K562 (cell line): ENCODE data around the gene DEK. TPM values are rescaled to one million over a fixed set of nuclear protein-coding genes. Genes with fewer than 3 reads are reported as not detected.
A peak's percentile ranks its signal among the peaks of the same experiment; 100 is the strongest.

Source experiments
- CC2D1A ChIP-seq: fragments of 450-650 bp; IDR thresholded peaks from 2 replicates; pipeline ENCODE4 v1.6.1; 2017; ENCODE audit warnings: mild to moderate bottlenecking
- CREM ChIP-seq: IDR thresholded peaks from 2 replicates; pipeline ENCODE4 v1.6.1; 2014; ENCODE audit warnings: antibody characterized with exemption, low read depth
- KDM5B ChIP-seq: fragments of 200-600 bp; sonication (generic); IDR thresholded peaks from 2 replicates; pipeline ENCODE4 v1.6.1; 2012; ENCODE audit warnings: low read depth, mild to moderate bottlenecking, moderate library complexity, low read length, control low read depth, inconsistent platforms; ENCODE audit not compliant: insufficient replicate concordance
- MAFF ChIP-seq: IDR thresholded peaks from 2 replicates; pipeline ENCODE4 v1.6.1; 2012; ENCODE audit warnings: low read length, improper control_type of control experiment
- MAFG ChIP-seq: fragments of 450-650 bp; conservative IDR thresholded peaks from 2 replicates; pipeline ENCODE4 v1.6.1; 2016; ENCODE audit warnings: missing genetic modification characterization, missing compliant biosample characterization
- MECOM ChIP-seq: fragments of 250-450 bp; sonication (Bioruptor Pico); IDR thresholded peaks from 2 replicates; pipeline ENCODE4 v1.8.0; 2022; ENCODE audit warnings: inconsistent platforms
- MTA1 ChIP-seq: fragments of 450-650 bp; IDR thresholded peaks from 2 replicates; pipeline ENCODE4 v1.6.1; 2017; ENCODE audit warnings: borderline replicate concordance
- NFYB ChIP-seq: IDR thresholded peaks from 2 replicates; pipeline ENCODE4 v1.6.1; 2011; ENCODE audit warnings: mild to moderate bottlenecking, moderate library complexity; ENCODE audit not compliant: insufficient read length; ENCODE audit errors: extremely low read depth
- RAD21 ChIP-seq, 2 experiments: fragments of 250-450 bp in 1 of 2; fragments of 450-650 bp in 1 of 2; sonication (Bioruptor Pico) in 1 of 2; formaldehyde crosslinking in 1 of 2; IDR thresholded peaks in 1 of 2; conservative IDR thresholded peaks in 1 of 2; 2 replicates each; pipeline versions ENCODE4 v1.4.0 to v1.8.0; 2020 to 2022; ENCODE audit warnings: mild to moderate bottlenecking in 2 of 2, moderate library complexity in 1 of 2
- RBFOX2 ChIP-seq: fragments of 200-400 bp; formaldehyde crosslinking; IDR thresholded peaks from 2 replicates; pipeline ENCODE4 v1.6.1; 2017; ENCODE audit warnings: low read depth, mild to moderate bottlenecking, low read length, moderate library complexity
- SMARCA4 ChIP-seq: fragments of 450-650 bp; IDR thresholded peaks from 2 replicates; pipeline ENCODE4 v1.6.1; 2016
- SOX6 ChIP-seq: fragments of 450-650 bp; IDR thresholded peaks from 2 replicates; pipeline ENCODE4 v1.6.1; 2014; ENCODE audit warnings: mild to moderate bottlenecking
- TFAM ChIP-seq: fragments of 250-450 bp; sonication (Bioruptor Pico); conservative IDR thresholded peaks from 2 replicates; pipeline ENCODE4 v1.5.0; 2021; ENCODE audit warnings: mild to moderate bottlenecking, moderate library complexity
- ZNF212 ChIP-seq: fragments of 450-650 bp; formaldehyde crosslinking; IDR thresholded peaks from 2 replicates; pipeline ENCODE4 v1.4.0; 2020; ENCODE audit warnings: mild to moderate bottlenecking
- ZNF263 ChIP-seq: sonication (generic); formaldehyde crosslinking; IDR thresholded peaks from 2 replicates; pipeline ENCODE4 v1.8.0; 2022; ENCODE audit warnings: mild to moderate bottlenecking, missing genetic modification reagents, borderline replicate concordance
- ZNF644 ChIP-seq: fragments of 200-800 bp; sonication (Bioruptor generic); IDR thresholded peaks from 2 replicates; pipeline ENCODE4 v1.6.1; 2016; ENCODE audit warnings: low read depth, missing genetic modification characterization, missing compliant biosample characterization
- polyA plus RNA-seq, 8 experiments: library from polyadenylated mRNA; depleted of rRNA in 4 of 8; stranded (reverse) in 5 of 8; unstranded in 3 of 8; fragments of >200 nt; fragmentation: Nextera tagmentation in 2 of 8; fragmentation: Illumina TruSeq in 1 of 8; extraction: Ambion mirVana in 2 of 8; extraction: Trizol in 1 of 8; gene quantifications; 2 replicates each; pipeline versions ENCODE4 v1.2.1 to v1.2.3, GENCODE V29; 2011 to 2014; ENCODE audit warnings: inconsistent platforms in 1 of 8, missing spikeins in 1 of 8
- total RNA-seq, 7 experiments: library from RNA; depleted of rRNA in 6 of 7; stranded (reverse); fragments of >200 nt in 6 of 7; fragmentation: Illumina TruSeq in 2 of 7; extraction: Trizol in 2 of 7; gene quantifications; 2 replicates each; pipeline versions ENCODE4 v1.2.1 to v1.2.3, GENCODE V29; 2011 to 2021; ENCODE audit warnings: low replicate concordance in 1 of 7
- TF ChIP-seq, protein P1 (sequence below): fragments of 450-650 bp; IDR thresholded peaks from 2 replicates; pipeline ENCODE4 v1.6.1; 2014; ENCODE audit warnings: low read depth, mild to moderate bottlenecking, moderate library complexity, borderline replicate concordance
- TF ChIP-seq, protein P2 (sequence below): fragments of 450-650 bp; IDR thresholded peaks from 2 replicates; pipeline ENCODE4 v1.6.1; 2016; ENCODE audit warnings: borderline replicate concordance
- TF ChIP-seq, protein P3 (sequence below), 3 experiments: IDR thresholded peaks in 2 of 3; conservative IDR thresholded peaks in 1 of 3; 2 replicates each; pipeline ENCODE4 v1.5.1; 2011 to 2012; ENCODE audit warnings: low read length in 3 of 3, mild to moderate bottlenecking in 3 of 3, control low read depth in 2 of 3, improper control_type of control experiment in 1 of 3, inconsistent platforms in 1 of 3, low read depth in 1 of 3, mixed read lengths in 1 of 3, moderate library complexity in 1 of 3; ENCODE audit not compliant: insufficient read depth in 2 of 3

Gene DEK
- total and polyA plus RNA-seq, 9 of the 15 experiments (the other 6 are each of a cell fraction or from before 2014, with no cell fraction given): 82.3 to 338 (median 184) TPM

DNA sequence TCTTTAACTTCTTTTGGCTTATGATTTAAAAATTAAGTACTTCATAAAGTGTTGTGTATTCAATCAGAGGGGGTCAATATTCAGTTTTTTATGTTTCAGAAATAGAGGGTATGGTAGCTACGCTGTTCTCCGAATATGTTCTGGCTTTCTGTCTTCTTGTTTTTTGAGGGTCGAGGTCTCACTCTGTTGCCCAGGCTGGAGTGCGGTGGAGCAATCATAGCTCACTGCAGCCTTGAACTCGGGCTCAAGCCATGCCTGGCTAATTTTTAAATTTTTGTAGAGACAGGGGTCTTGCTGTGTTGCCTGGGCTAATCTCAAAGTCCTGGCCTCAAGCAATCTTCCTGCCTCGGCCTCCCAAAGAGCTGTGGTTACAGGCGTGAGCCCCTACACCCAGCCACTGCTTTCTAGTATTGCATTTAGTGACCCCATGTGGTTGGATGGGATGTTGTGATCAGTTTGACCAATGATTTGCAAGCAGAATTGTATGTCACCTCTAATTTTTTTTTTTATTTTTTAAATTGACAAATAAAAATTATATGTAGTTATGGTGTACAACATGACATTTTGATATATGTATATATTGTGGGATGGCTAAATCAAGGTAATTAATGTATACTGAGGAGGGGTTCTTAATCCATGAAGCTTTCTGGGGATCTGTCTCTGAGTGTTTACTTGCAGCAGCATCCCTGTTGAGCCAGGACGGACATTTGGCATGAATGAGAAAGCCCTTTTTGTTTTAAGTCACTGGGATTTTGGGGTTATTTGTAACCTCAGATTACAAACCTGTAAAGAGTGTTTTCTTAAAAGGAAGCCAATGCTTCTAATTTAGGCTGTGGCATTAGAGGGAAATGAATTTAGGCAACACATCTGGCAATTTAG is 38.5 kb upstream of the DEK start (continued):
- TF ChIP-seq, protein P1, sequence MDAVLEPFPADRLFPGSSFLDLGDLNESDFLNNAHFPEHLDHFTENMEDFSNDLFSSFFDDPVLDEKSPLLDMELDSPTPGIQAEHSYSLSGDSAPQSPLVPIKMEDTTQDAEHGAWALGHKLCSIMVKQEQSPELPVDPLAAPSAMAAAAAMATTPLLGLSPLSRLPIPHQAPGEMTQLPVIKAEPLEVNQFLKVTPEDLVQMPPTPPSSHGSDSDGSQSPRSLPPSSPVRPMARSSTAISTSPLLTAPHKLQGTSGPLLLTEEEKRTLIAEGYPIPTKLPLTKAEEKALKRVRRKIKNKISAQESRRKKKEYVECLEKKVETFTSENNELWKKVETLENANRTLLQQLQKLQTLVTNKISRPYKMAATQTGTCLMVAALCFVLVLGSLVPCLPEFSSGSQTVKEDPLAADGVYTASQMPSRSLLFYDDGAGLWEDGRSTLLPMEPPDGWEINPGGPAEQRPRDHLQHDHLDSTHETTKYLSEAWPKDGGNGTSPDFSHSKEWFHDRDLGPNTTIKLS: no peak
- no peak for TF ChIP-seq CC2D1A
- no peak for TF ChIP-seq MECOM (CRISPR knock-in tag)
- TF ChIP-seq ZNF263: no peak
- no peak for TF ChIP-seq MTA1
- TF ChIP-seq ZNF644 (tag): no peak
- TF ChIP-seq TFAM (CRISPR knock-in tag): no peak
- no peak for TF ChIP-seq RBFOX2
- TF ChIP-seq, protein P2, sequence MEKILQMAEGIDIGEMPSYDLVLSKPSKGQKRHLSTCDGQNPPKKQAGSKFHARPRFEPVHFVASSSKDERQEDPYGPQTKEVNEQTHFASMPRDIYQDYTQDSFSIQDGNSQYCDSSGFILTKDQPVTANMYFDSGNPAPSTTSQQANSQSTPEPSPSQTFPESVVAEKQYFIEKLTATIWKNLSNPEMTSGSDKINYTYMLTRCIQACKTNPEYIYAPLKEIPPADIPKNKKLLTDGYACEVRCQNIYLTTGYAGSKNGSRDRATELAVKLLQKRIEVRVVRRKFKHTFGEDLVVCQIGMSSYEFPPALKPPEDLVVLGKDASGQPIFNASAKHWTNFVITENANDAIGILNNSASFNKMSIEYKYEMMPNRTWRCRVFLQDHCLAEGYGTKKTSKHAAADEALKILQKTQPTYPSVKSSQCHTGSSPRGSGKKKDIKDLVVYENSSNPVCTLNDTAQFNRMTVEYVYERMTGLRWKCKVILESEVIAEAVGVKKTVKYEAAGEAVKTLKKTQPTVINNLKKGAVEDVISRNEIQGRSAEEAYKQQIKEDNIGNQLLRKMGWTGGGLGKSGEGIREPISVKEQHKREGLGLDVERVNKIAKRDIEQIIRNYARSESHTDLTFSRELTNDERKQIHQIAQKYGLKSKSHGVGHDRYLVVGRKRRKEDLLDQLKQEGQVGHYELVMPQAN: no peak
- TF ChIP-seq, protein P3, sequence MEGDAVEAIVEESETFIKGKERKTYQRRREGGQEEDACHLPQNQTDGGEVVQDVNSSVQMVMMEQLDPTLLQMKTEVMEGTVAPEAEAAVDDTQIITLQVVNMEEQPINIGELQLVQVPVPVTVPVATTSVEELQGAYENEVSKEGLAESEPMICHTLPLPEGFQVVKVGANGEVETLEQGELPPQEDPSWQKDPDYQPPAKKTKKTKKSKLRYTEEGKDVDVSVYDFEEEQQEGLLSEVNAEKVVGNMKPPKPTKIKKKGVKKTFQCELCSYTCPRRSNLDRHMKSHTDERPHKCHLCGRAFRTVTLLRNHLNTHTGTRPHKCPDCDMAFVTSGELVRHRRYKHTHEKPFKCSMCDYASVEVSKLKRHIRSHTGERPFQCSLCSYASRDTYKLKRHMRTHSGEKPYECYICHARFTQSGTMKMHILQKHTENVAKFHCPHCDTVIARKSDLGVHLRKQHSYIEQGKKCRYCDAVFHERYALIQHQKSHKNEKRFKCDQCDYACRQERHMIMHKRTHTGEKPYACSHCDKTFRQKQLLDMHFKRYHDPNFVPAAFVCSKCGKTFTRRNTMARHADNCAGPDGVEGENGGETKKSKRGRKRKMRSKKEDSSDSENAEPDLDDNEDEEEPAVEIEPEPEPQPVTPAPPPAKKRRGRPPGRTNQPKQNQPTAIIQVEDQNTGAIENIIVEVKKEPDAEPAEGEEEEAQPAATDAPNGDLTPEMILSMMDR (IDR thresholded peaks at IDR 0.05 in 2 of 3, conservative IDR thresholded peaks at IDR 0.05 in 1 of 3; ENCODE audit: insufficient read depth in 2 of 3, low read depth in 1 of 3, low read length in 3 of 3): peak; percentile 32 to 56 (median 35); a peak in 3 of 6 replicates
- TF ChIP-seq ZNF212 (CRISPR knock-in tag): no peak
- TF ChIP-seq SMARCA4: no peak
- TF ChIP-seq MAFF: no peak
- no peak for TF ChIP-seq SOX6
- TF ChIP-seq RAD21 (CRISPR knock-in tag; conservative IDR thresholded peaks at IDR 0.05 in 1 of 2, IDR thresholded peaks at IDR 0.05 in 1 of 2): peak; percentile 46 to 58; a peak in 3 of 4 replicates
- TF ChIP-seq NFYB: no peak
- TF ChIP-seq KDM5B: no peak
- TF ChIP-seq MAFG (tag): no peak
- no peak for TF ChIP-seq CREM
